A549 (cell line): Measurements from ENCODE around the gene ENDOG. TPM values are rescaled to one million over a fixed set of nuclear protein-coding genes. Genes with fewer than 3 reads are reported as not detected.

Experiments
- ATAC-seq, 2 experiments: fragments of 200-7000 bp in 1 of 2; fragments of >200 bp in 1 of 2; cut with Nextera tagmentation in 1 of 2; cut with Tn5 transposase in 1 of 2; 3 replicates each; pipeline versions ENCODE4 v1.8.0 to v1.9.1; 2018 to 2020; ENCODE audit warnings: mild to moderate bottlenecking in 1 of 2, moderate library complexity in 1 of 2
- CTCF ChIA-PET: fragments of 300-600 bp; sonication (Branson Sonifier 250); formaldehyde crosslinking; extraction: SDS; loops from one replicate; lab custom pipeline; 2021; ENCODE audit warnings: antibody characterized with exemption, inconsistent platforms; lab: Yijun Ruan, JAX
- POLR2A ChIA-PET: fragments of 350-600 bp; formaldehyde crosslinking; extraction: SDS; loops from one replicate; lab custom pipeline; 2021; ENCODE audit warnings: antibody characterized with exemption, inconsistent platforms; lab: Yijun Ruan, JAX
- DNase-seq, 2 experiments: peaks; one replicate each; pipeline versions ENCODE4 v3.0.0 to v3.0.0-alpha.2; 2011 to 2016; ENCODE audit warnings: low read depth in 1 of 2, low spot score in 1 of 2
- FAIRE-seq: peaks from 2 replicates; lab custom pipeline; 2011; peaks lifted over from hg19 to GRCh38; lab: Jason Lieb, UNC
- H3K27ac ChIP-seq, 2 experiments: fragments of >200 bp; sonication (Bioruptor Twin); formaldehyde crosslinking; 3 replicates each; pipeline ENCODE4 v1.5.1; 2016 to 2017
- H3K4me1 ChIP-seq: fragments of >200 bp; sonication (Bioruptor Twin); formaldehyde crosslinking; 3 replicates; pipeline ENCODE4 v1.6.1; 2016
- H3K4me2 ChIP-seq: fragments of >200 bp; sonication (Bioruptor Twin); formaldehyde crosslinking; 3 replicates; pipeline ENCODE4 v1.6.1; 2016
- H3K4me3 ChIP-seq: fragments of >200 bp; sonication (Bioruptor Twin); formaldehyde crosslinking; 3 replicates; pipeline ENCODE4 v1.5.1; 2016
- H3K9me3 ChIP-seq: fragments of >200 bp; sonication (Bioruptor Twin); formaldehyde crosslinking; 3 replicates; pipeline ENCODE4 v1.6.1; 2016
- ATOH8 ChIP-seq: fragments of 250-450 bp; sonication (Bioruptor Pico); IDR thresholded peaks from 2 replicates; pipeline ENCODE4 v1.5.0; 2020; ENCODE audit warnings: low read depth, mild to moderate bottlenecking, moderate library complexity
- CBX2 ChIP-seq: fragments of 200-600 bp; sonication (generic); IDR thresholded peaks from 2 replicates; pipeline ENCODE4 v1.6.1; 2016; ENCODE audit warnings: low read depth, mild to moderate bottlenecking, borderline replicate concordance
- ESRRA ChIP-seq: fragments of 150-350 bp; IDR thresholded peaks from 2 replicates; pipeline ENCODE4 v1.6.1; 2014; ENCODE audit warnings: mild to moderate bottlenecking, low read length, borderline replicate concordance
- HOXB5 ChIP-seq: fragments of 250-450 bp; sonication (Bioruptor Pico); IDR thresholded peaks from 2 replicates; pipeline ENCODE4 v1.5.0; 2020; ENCODE audit warnings: mild to moderate bottlenecking, moderate library complexity
- KDM1A ChIP-seq: fragments of 200-600 bp; sonication (generic); IDR thresholded peaks from 2 replicates; pipeline ENCODE4 v1.6.1; 2016; ENCODE audit warnings: low read depth, mild to moderate bottlenecking
- KDM5A ChIP-seq: fragments of 200-600 bp; sonication (generic); IDR thresholded peaks from 2 replicates; pipeline ENCODE4 v1.6.1; 2016; ENCODE audit warnings: antibody characterized with exemption, mild to moderate bottlenecking
- MAZ ChIP-seq: fragments of 150-350 bp; IDR thresholded peaks from 2 replicates; pipeline ENCODE4 v1.6.1; 2014; ENCODE audit warnings: antibody characterized with exemption, low read depth, low read length, borderline replicate concordance
- PHF8 ChIP-seq: fragments of 200-600 bp; sonication (generic); IDR thresholded peaks from 2 replicates; pipeline ENCODE4 v1.6.1; 2016; ENCODE audit warnings: low read depth, mild to moderate bottlenecking, antibody characterized with exemption, moderate library complexity, borderline replicate concordance
- RAD21 ChIP-seq, 2 experiments: fragments of >200 bp in 1 of 2; sonication (Bioruptor Twin) in 1 of 2; formaldehyde crosslinking in 1 of 2; IDR thresholded peaks in 1 of 2; conservative IDR thresholded peaks in 1 of 2; 2 replicates in 1 of 2; 3 replicates in 1 of 2; pipeline ENCODE4 v1.6.1; 2012 to 2018; ENCODE audit warnings: inconsistent platforms in 1 of 2
- RARB ChIP-seq: fragments of 250-450 bp; sonication (Bioruptor Pico); IDR thresholded peaks from 2 replicates; pipeline ENCODE4 v1.8.0; 2021; ENCODE audit warnings: mild to moderate bottlenecking, moderate library complexity
- RCOR1 ChIP-seq: fragments of 150-350 bp; IDR thresholded peaks from 2 replicates; pipeline ENCODE4 v1.6.1; 2014; ENCODE audit warnings: antibody characterized with exemption, low read length, low read depth
- RFX5 ChIP-seq: fragments of 450-650 bp; IDR thresholded peaks from 2 replicates; pipeline ENCODE4 v1.7.1; 2014; ENCODE audit warnings: antibody characterized with exemption, mild to moderate bottlenecking, moderate library complexity
- SREBF2 ChIP-seq: fragments of 450-650 bp; IDR thresholded peaks from 2 replicates; pipeline ENCODE4 v1.6.1; 2014; ENCODE audit warnings: mild to moderate bottlenecking, moderate library complexity
- ZC3H11A ChIP-seq: fragments of 450-650 bp; IDR thresholded peaks from 2 replicates; pipeline ENCODE4 v1.6.1; 2014; ENCODE audit warnings: antibody characterized with exemption, mild to moderate bottlenecking
- whole genome bisulfite sequencing: methylation state at CpG from one replicate; pipeline ENCODE4 v1.1.6; 2017; ENCODE audit errors: missing lambda C conversion rate; 5-methylcytosine and 5-hydroxymethylcytosine counted together
- polyA plus RNA-seq, 4 experiments: library from polyadenylated mRNA; depleted of rRNA in 3 of 4; stranded (reverse); fragments of >200 nt; fragmentation: RNase III in 1 of 4; extraction: RNeasy Plus Mini Kit Qiagen cat#74134 plus additional on column Dnase treatment in 1 of 4; gene quantifications; 2 replicates in 3 of 4; 3 replicates in 1 of 4; pipeline ENCODE4 v1.2.3, GENCODE V29; 2011 to 2017
- TF ChIP-seq, protein P1 (sequence below): IDR thresholded peaks from 2 replicates; pipeline ENCODE4 v1.6.1; 2012
- TF ChIP-seq, protein P2 (sequence below): fragments of 200-600 bp; sonication (generic); IDR thresholded peaks from 2 replicates; pipeline ENCODE4 v1.6.1; 2016; ENCODE audit warnings: antibody characterized with exemption, mild to moderate bottlenecking, moderate library complexity
- TF ChIP-seq, protein P3 (sequence below): fragments of 450-650 bp; IDR thresholded peaks from 2 replicates; pipeline ENCODE4 v1.6.1; 2014; ENCODE audit warnings: antibody characterized with exemption

The ENDOG gene
- polyA plus RNA-seq, 2 of the 4 experiments (the other 2 are of a cell fraction), result 12.8 to 18.6 TPM

- no peak for DNase-seq
- TF ChIP-seq RAD21 (conservative IDR thresholded peaks at IDR 0.05 in 1 of 2, IDR thresholded peaks at IDR 0.05 in 1 of 2) (no peak), SREBF2 (no peak), MAZ (no peak), RARB (CRISPR knock-in tag) (no peak), ESRRA (no peak), KDM1A (no peak), ATOH8 (CRISPR knock-in tag) (no peak), KDM5A (no peak), ZC3H11A (no peak), HOXB5 (no peak), RFX5 (no peak), CBX2 (no peak), RCOR1 (no peak), PHF8 (no peak)
- TF ChIP-seq, protein P1, sequence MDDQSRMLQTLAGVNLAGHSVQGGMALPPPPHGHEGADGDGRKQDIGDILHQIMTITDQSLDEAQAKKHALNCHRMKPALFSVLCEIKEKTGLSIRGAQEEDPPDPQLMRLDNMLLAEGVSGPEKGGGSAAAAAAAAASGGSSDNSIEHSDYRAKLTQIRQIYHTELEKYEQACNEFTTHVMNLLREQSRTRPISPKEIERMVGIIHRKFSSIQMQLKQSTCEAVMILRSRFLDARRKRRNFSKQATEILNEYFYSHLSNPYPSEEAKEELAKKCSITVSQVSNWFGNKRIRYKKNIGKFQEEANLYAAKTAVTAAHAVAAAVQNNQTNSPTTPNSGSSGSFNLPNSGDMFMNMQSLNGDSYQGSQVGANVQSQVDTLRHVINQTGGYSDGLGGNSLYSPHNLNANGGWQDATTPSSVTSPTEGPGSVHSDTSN, result no peak
- TF ChIP-seq, protein P2, sequence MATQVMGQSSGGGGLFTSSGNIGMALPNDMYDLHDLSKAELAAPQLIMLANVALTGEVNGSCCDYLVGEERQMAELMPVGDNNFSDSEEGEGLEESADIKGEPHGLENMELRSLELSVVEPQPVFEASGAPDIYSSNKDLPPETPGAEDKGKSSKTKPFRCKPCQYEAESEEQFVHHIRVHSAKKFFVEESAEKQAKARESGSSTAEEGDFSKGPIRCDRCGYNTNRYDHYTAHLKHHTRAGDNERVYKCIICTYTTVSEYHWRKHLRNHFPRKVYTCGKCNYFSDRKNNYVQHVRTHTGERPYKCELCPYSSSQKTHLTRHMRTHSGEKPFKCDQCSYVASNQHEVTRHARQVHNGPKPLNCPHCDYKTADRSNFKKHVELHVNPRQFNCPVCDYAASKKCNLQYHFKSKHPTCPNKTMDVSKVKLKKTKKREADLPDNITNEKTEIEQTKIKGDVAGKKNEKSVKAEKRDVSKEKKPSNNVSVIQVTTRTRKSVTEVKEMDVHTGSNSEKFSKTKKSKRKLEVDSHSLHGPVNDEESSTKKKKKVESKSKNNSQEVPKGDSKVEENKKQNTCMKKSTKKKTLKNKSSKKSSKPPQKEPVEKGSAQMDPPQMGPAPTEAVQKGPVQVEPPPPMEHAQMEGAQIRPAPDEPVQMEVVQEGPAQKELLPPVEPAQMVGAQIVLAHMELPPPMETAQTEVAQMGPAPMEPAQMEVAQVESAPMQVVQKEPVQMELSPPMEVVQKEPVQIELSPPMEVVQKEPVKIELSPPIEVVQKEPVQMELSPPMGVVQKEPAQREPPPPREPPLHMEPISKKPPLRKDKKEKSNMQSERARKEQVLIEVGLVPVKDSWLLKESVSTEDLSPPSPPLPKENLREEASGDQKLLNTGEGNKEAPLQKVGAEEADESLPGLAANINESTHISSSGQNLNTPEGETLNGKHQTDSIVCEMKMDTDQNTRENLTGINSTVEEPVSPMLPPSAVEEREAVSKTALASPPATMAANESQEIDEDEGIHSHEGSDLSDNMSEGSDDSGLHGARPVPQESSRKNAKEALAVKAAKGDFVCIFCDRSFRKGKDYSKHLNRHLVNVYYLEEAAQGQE, result no peak
- TF ChIP-seq, protein P3, sequence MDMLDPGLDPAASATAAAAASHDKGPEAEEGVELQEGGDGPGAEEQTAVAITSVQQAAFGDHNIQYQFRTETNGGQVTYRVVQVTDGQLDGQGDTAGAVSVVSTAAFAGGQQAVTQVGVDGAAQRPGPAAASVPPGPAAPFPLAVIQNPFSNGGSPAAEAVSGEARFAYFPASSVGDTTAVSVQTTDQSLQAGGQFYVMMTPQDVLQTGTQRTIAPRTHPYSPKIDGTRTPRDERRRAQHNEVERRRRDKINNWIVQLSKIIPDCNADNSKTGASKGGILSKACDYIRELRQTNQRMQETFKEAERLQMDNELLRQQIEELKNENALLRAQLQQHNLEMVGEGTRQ, result no peak
- Histone ChIP-seq H3K4me2 (peak overlapping the region; percentile 100), H3K4me1 (peaks cover 11% of the 10 kb centered on the region), H3K9me3 (no peaks in the 10 kb centered on the region), H3K27ac (no peak overlapping the region), H3K4me3 (peak overlapping the region; percentile 76; the same call in 2 of the 3 replicates)
- POLR2A ChIA-PET, result interaction anchor here (1.5 to 2.6 kb wide), 2 partner anchors 10 to 25 kb away, joined by 3 to 24 read pairs; partner anchors contain the start of gene SPOUT1
- FAIRE-seq, result no peak
- ATAC-seq, result no peak
- 91% methylated on average over 16 of the region's 18 CpGs for WGBS
- CTCF ChIA-PET, result interaction anchor here (0.5 to 5.0 kb wide), 17 partner anchors 7 to 185 kb away, joined by 3 to 51 read pairs (median 7); partner anchors contain the start of genes PKN3 and SPOUT1
Measured at GRCh38 chr9:128819716-128820664, 1.7 kb downstream of the ENDOG start.
